SU-DHL-6 (cell line): ENCODE measurements around the gene OPRM1.

ENCODE experiments used
- EZH2phosphoT487 ChIP-seq: fragments of 200-600 bp; sonication (generic), shearing (Covaris generic); conservative IDR thresholded peaks from 2 replicates; pipeline ENCODE4 v1.6.1; 2018; ENCODE audit warnings: mild to moderate bottlenecking, antibody characterized with exemption, low read length, moderate library complexity, mixed read lengths
- TF ChIP-seq, protein P1 (sequence below): fragments of 200-600 bp; sonication (generic); IDR thresholded peaks from one replicate; pipeline ENCODE4 v1.5.1; 2017; ENCODE audit warnings: antibody characterized with exemption, mild to moderate bottlenecking, low read length, moderate library complexity; ENCODE audit not compliant: insufficient read depth, poor library complexity, severe bottlenecking

DNA sequence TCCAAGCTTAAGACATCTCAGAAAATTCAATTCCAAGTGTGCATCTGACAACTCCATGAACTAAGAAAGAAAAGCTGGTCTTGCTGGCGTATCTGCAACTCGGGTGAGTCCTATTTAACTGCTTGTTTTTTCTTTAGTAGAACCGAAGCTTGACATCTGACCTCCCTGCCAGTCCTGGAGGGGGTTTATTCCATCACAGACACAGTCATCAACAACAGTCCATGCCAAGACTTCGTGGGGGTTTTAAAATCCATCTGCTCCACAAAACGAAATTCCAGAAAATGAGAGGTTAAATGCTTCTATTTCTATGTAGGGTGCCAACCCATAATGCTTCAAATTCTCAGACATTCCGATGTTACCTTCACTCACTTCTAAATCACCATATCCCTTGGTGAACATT is 183.7 kb downstream of the OPRM1 start:
- TF ChIP-seq, protein P1, sequence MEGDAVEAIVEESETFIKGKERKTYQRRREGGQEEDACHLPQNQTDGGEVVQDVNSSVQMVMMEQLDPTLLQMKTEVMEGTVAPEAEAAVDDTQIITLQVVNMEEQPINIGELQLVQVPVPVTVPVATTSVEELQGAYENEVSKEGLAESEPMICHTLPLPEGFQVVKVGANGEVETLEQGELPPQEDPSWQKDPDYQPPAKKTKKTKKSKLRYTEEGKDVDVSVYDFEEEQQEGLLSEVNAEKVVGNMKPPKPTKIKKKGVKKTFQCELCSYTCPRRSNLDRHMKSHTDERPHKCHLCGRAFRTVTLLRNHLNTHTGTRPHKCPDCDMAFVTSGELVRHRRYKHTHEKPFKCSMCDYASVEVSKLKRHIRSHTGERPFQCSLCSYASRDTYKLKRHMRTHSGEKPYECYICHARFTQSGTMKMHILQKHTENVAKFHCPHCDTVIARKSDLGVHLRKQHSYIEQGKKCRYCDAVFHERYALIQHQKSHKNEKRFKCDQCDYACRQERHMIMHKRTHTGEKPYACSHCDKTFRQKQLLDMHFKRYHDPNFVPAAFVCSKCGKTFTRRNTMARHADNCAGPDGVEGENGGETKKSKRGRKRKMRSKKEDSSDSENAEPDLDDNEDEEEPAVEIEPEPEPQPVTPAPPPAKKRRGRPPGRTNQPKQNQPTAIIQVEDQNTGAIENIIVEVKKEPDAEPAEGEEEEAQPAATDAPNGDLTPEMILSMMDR: no peak
- TF ChIP-seq EZH2phosphoT487: no peak
